Endothelial cell of umbilical vein (primary cell): ENCODE results near the gene ABCB9. TPM values are rescaled to one million over a fixed set of nuclear protein-coding genes. Genes with fewer than 3 reads are reported as not detected.

Experiments
- BruUV-seq: library from RNA; stranded (reverse); fragments of 400-500 nt; replicated peaks from 2 replicates; lab custom pipeline; 2021; lab: Mats Ljungman, UMichigan
- CTCF ChIA-PET: fragments of 300-600, 350-600 bp; sonication (Branson Sonifier 250); formaldehyde crosslinking; loops from one replicate; lab custom pipeline; 2021; ENCODE audit warnings: antibody characterized with exemption, inconsistent platforms; lab: Charles Lee
- POLR2A ChIA-PET: fragments of 300-600, 350-600 bp; sonication (Branson Sonifier 250); formaldehyde crosslinking; loops from one replicate; lab custom pipeline; 2021; ENCODE audit warnings: antibody characterized with exemption, inconsistent platforms; lab: Charles Lee
- DNase-seq: peaks from one replicate; pipeline ENCODE4 v3.0.0-alpha.2; 2011; ENCODE audit warnings: low read depth, low spot score
- FAIRE-seq: peaks from 2 replicates; lab custom pipeline; 2011; peaks lifted over from hg19 to GRCh38; lab: Jason Lieb, UNC
- H2AFZ ChIP-seq: 2 replicates; pipeline ENCODE4 v1.6.0; 2012; ENCODE audit warnings: low read depth, low read length, control low read depth, inconsistent platforms
- H3K27ac ChIP-seq: 2 replicates; pipeline ENCODE4 v1.5.1; 2011; ENCODE audit warnings: low read depth, mild to moderate bottlenecking, control low read depth, low read length, moderate library complexity; ENCODE audit not compliant: insufficient read depth
- H3K27me3 ChIP-seq, 2 experiments: 2 replicates each; pipeline versions ENCODE4 v1.6.0 to v1.6.1; 2011; ENCODE audit warnings: low read length in 2 of 2, mixed read lengths in 1 of 2; ENCODE audit not compliant: control insufficient read depth in 2 of 2, insufficient read depth in 2 of 2
- H3K36me3 ChIP-seq, 2 experiments: 2 replicates in 1 of 2; 3 replicates in 1 of 2; pipeline ENCODE4 v1.5.1; 2011; ENCODE audit warnings: low read length in 2 of 2, mild to moderate bottlenecking in 1 of 2, moderate library complexity in 1 of 2; ENCODE audit not compliant: control insufficient read depth in 2 of 2, insufficient read depth in 2 of 2; ENCODE audit errors: extremely low read depth in 1 of 2
- H3K4me1 ChIP-seq: 3 replicates; pipeline ENCODE4 v1.5.1; 2011; ENCODE audit warnings: mild to moderate bottlenecking, low read length; ENCODE audit not compliant: control insufficient read depth, insufficient read depth; ENCODE audit errors: extremely low read depth
- H3K4me2 ChIP-seq: 2 replicates; pipeline ENCODE4 v1.6.1; 2011; ENCODE audit warnings: low read length, control low read depth, mixed read lengths; ENCODE audit not compliant: insufficient read depth
- H3K4me3 ChIP-seq, 3 experiments: fragments of 200-600 bp in 1 of 3; sonication (generic), shearing (Covaris generic) in 1 of 3; replicated peaks in 1 of 3; 2 replicates each; pipeline ENCODE4 v1.5.1; 2011 to 2016; ENCODE audit warnings: control low read depth in 3 of 3, low read length in 3 of 3, mild to moderate bottlenecking in 2 of 3, inconsistent platforms in 1 of 3, low read depth in 1 of 3, moderate library complexity in 1 of 3; ENCODE audit not compliant: insufficient read depth in 1 of 3
- H3K79me2 ChIP-seq: 2 replicates; pipeline ENCODE4 v1.6.0; 2012; ENCODE audit warnings: low read length, inconsistent platforms; ENCODE audit not compliant: control insufficient read depth, insufficient read depth
- H3K9ac ChIP-seq: replicated peaks from 2 replicates; pipeline ENCODE3; 2011; ENCODE audit warnings: low read length, control low read depth; ENCODE audit not compliant: insufficient read depth; ENCODE audit errors: extremely low read depth
- H3K9me1 ChIP-seq: replicated peaks from 3 replicates; pipeline ENCODE4 v1.6.0; 2011; ENCODE audit warnings: mild to moderate bottlenecking, low read length; ENCODE audit not compliant: control insufficient read depth, insufficient read depth; ENCODE audit errors: extremely low read depth
- H3K9me3 ChIP-seq: replicated peaks from 2 replicates; pipeline ENCODE4 v1.5.1; 2012; ENCODE audit warnings: low read length, inconsistent platforms; ENCODE audit not compliant: control insufficient read depth, insufficient read depth
- H4K20me1 ChIP-seq: replicated peaks from 2 replicates; pipeline ENCODE3; 2011; ENCODE audit warnings: mild to moderate bottlenecking, low read length; ENCODE audit not compliant: control insufficient read depth, insufficient read depth; ENCODE audit errors: extremely low read depth
- CTCF ChIP-seq, 2 donors: IDR thresholded peaks; 1 replicate in 1 of 2; 2 replicates in 1 of 2; pipeline ENCODE4 v1.5.1; 2011; ENCODE audit warnings: low read length in 2 of 2, mild to moderate bottlenecking in 2 of 2, moderate library complexity in 2 of 2, control low read depth in 1 of 2, inconsistent platforms in 1 of 2, low read depth in 1 of 2; ENCODE audit not compliant: insufficient read depth in 1 of 2; ENCODE audit errors: extremely low read depth in 1 of 2
- EZH2 ChIP-seq: IDR thresholded peaks from 2 replicates; pipeline ENCODE4 v1.6.1; 2012; ENCODE audit warnings: borderline replicate concordance, low read depth, mild to moderate bottlenecking, moderate library complexity, low read length, inconsistent platforms; ENCODE audit not compliant: severe bottlenecking
- FOS ChIP-seq: IDR thresholded peaks from 2 replicates; pipeline ENCODE4 v1.6.1; 2011; ENCODE audit warnings: mild to moderate bottlenecking, low read length, moderate library complexity, borderline replicate concordance; ENCODE audit not compliant: insufficient read depth
- GATA2 ChIP-seq: IDR thresholded peaks from 2 replicates; pipeline ENCODE4 v1.7.0; 2011; ENCODE audit warnings: low read depth, mild to moderate bottlenecking, moderate library complexity, mixed read lengths, low read length; ENCODE audit not compliant: insufficient read length, insufficient read depth
- JUN ChIP-seq: IDR thresholded peaks from 2 replicates; pipeline ENCODE4 v1.6.1; 2011; ENCODE audit warnings: borderline replicate concordance, low read depth; ENCODE audit not compliant: insufficient read length, insufficient read depth
- POLR2A ChIP-seq: IDR thresholded peaks from 2 replicates; pipeline ENCODE4 v1.6.1; 2012; ENCODE audit warnings: low read depth, mild to moderate bottlenecking, control low read depth, low read length
- POLR2AphosphoS5 ChIP-seq: IDR thresholded peaks from 2 replicates; pipeline ENCODE4 v1.6.1; 2012; ENCODE audit warnings: low read depth, mild to moderate bottlenecking, control low read depth, low read length, moderate library complexity; ENCODE audit not compliant: insufficient read depth
- dilution Hi-C: fragments of 300-500 bp; cut with MboI; formaldehyde crosslinking; loops from one replicate; pipeline ENCODE4 v1.15.0; 2019; ENCODE audit warnings: low sequenced_read_pairs; ENCODE audit not compliant: extremely low pct_ligation_motif_present
- intact Hi-C: fragments of 100-400 bp; cut with micrococcal nuclease; formaldehyde crosslinking; loops from one replicate; pipeline ENCODE4 v1.10.0; 2022
- polyA plus RNA-seq, 4 experiments: library from polyadenylated mRNA; depleted of rRNA in 3 of 4; stranded (reverse) in 3 of 4; unstranded in 1 of 4; fragments of >200 nt; gene quantifications; 2 replicates each; pipeline versions ENCODE4 v1.2.1 to v1.2.3, GENCODE V29; 2011 to 2012; ENCODE audit warnings: missing spikeins in 1 of 4
- total RNA-seq: library from RNA; stranded (reverse); gene quantifications from 2 replicates; pipeline ENCODE4 v1.2.3, GENCODE V29; 2021

ABCB9 gene
- total and polyA plus RNA-seq, 2 donors (not counting 3 experiments of a cell fraction or from before 2014, with no cell fraction given) = 11.7 to 16.9 TPM

DNA sequence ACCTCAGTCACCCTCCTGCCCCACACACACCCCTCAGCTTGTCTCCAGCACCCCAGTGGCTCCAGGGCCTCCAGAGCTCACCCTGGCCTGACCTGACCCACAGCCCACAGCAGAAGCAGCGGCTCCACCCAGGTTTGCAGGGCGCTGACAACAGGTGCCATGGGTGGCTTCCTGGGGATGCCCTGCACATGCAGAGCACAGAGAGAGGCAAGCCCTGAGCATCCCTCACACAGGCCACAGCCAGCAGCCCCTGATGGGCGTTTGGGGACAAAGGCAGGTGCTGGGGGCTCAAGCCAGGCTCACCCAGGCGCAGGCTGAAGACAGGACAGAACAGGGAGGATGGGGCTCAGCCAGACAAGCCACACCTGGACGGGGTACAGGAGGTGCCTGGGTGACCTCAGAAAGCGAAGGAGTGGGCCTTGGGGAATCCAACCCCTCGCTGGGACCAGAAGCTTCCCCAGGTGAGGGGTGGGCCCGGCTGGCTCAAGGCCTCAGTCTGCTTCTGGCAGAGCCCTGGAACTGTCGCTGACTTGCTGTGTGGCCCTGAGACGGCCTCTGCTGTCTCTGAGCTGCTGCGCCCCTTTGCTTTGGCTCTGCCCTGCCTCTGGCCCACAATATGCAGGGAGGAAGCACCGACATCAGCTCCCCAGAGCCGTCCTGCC is 24.8 kb upstream of the ABCB9 start:
- Histone ChIP-seq H3K9me1 (no peaks in the 10 kb centered on the region), H3K27me3 (no peaks in the 10 kb centered on the region), H3K4me3 (no peak overlapping the region), H4K20me1 (no peaks in the 10 kb centered on the region), H2AFZ (no peak overlapping the region), H3K27ac (no peak overlapping the region), H3K9me3 (no peaks in the 10 kb centered on the region), H3K4me2 (no peak overlapping the region), H3K4me1 (no peaks in the 10 kb centered on the region), H3K79me2 (no peaks in the 10 kb centered on the region), H3K9ac (no peak overlapping the region), H3K36me3 (peaks cover 0 to 3% of the 10 kb centered on the region in 2 experiments)
- CTCF ChIA-PET = no interaction called here
- FAIRE-seq = no peak
- no peak for DNase-seq
- intact Hi-C loops = no loop called here
- TF ChIP-seq GATA2 = no peak
- TF ChIP-seq FOS = no peak
- TF ChIP-seq POLR2A = no peak
- TF ChIP-seq EZH2 = no peak
- no peak for TF ChIP-seq CTCF (IDR thresholded peaks at IDR 0.05; ENCODE audit: extremely low read depth in 1 of 2, insufficient read depth in 1 of 2, low read depth in 1 of 2, low read length in 2 of 2)
- no peak for TF ChIP-seq JUN
- TF ChIP-seq POLR2AphosphoS5 = no peak
- BruUV-seq = no TSS peak
- POLR2A ChIA-PET = interaction anchor here (1.8 kb wide), 1 partner anchor 242 kb away, joined by 5 read pairs; the partner anchor contains the start of genes MPHOSPH9 and MTRFR
- dilution Hi-C loops = no loop called here
